ENCODE results near the gene WRAP53. TPM values are rescaled to one million over a fixed set of nuclear protein-coding genes. Genes with fewer than 3 reads are reported as not detected.

The WRAP53 gene
- total and polyA plus RNA-seq, 4 donors: 9.6 to 17.3 (median 11.5) TPM

GRCh38 chr17:7652388-7653356, 35.6 kb upstream of the WRAP53 start:
- no peak for TF ChIP-seq CTCF (IDR thresholded peaks at IDR 0.05; ENCODE audit: control extremely low read depth, extremely low read depth)
- Histone ChIP-seq H3K4me1 (ENCODE audit: control insufficient read depth in 5 of 5, insufficient read depth in 5 of 5, low read length in 5 of 5) (peaks cover 0 to 46% (median 7%) of the 10 kb centered on the region in 5 donors), H3K27me3 (ENCODE audit: control insufficient read depth in 3 of 3, insufficient read depth in 3 of 3, low read length in 2 of 3) (peaks cover 0 to 11% (median 0%) of the 10 kb centered on the region in 3 donors), H3K36me3 (ENCODE audit: control insufficient read depth in 4 of 4, insufficient read depth in 4 of 4, low read length in 4 of 4) (peaks cover 0 to 12% (median 1%) of the 10 kb centered on the region in 4 donors), H3K27ac (ENCODE audit: low read depth in 1 of 2, low read length in 1 of 2) (no peak overlapping the region), H3K4me3 (no peak overlapping the region), H3K9me3 (ENCODE audit: control insufficient read depth in 4 of 4, insufficient read depth in 3 of 4, low read length in 3 of 4) (no peaks in the 10 kb centered on the region), H3K9ac (ENCODE audit: insufficient read depth in 1 of 2, low read length in 2 of 2) (peak overlapping the region in 1 of 2 donors; percentile 54)
- WGBS, 2 donors: 70 to 76% methylated on average over 12 of the region's 12 CpGs
- ATAC-seq (ENCODE audit: insufficient read depth, low FRiP score) (no peak), DNase-seq (peak in 2 of 3 donors; percentile 46 to 73)

- Histone ChIP-seq H3K36me3 (ENCODE audit: control insufficient read depth in 4 of 4, insufficient read depth in 4 of 4, low read length in 4 of 4) (peaks cover 0 to 12% (median 1%) of the 10 kb centered on the region in 4 donors), H3K9me3 (ENCODE audit: control insufficient read depth in 4 of 4, insufficient read depth in 3 of 4, low read length in 3 of 4) (no peaks in the 10 kb centered on the region), H3K27ac (ENCODE audit: low read depth in 1 of 2, low read length in 1 of 2) (no peak overlapping the region), H3K27me3 (ENCODE audit: control insufficient read depth in 3 of 3, insufficient read depth in 3 of 3, low read length in 2 of 3) (peaks cover 0 to 9% (median 0%) of the 10 kb centered on the region in 3 donors), H3K9ac (ENCODE audit: insufficient read depth in 1 of 2, low read length in 2 of 2) (no peak overlapping the region), H3K4me1 (ENCODE audit: control insufficient read depth in 5 of 5, insufficient read depth in 5 of 5, low read length in 5 of 5) (peaks cover 0 to 48% (median 7%) of the 10 kb centered on the region in 5 donors), H3K4me3 (no peak overlapping the region)
- 82 to 88% methylated on average over 16 of the region's 16 CpGs for WGBS, 2 donors
- no peak for ATAC-seq (ENCODE audit: insufficient read depth, low FRiP score)
- DNase-seq: peak in 2 of 3 donors; percentile 66 to 69
- no peak for TF ChIP-seq CTCF (IDR thresholded peaks at IDR 0.05; ENCODE audit: control extremely low read depth, extremely low read depth)
Observed at GRCh38 chr17:7654832-7655540, 33.3 kb upstream of the WRAP53 start.

GRCh38 chr17:7655541-7655840, 32.8 kb upstream of the WRAP53 start:
- Histone ChIP-seq H3K4me1 (ENCODE audit: control insufficient read depth in 5 of 5, insufficient read depth in 5 of 5, low read length in 5 of 5) (peaks cover 0 to 43% (median 7%) of the 10 kb centered on the region in 5 donors), H3K9ac (ENCODE audit: insufficient read depth in 1 of 2, low read length in 2 of 2) (no peak overlapping the region), H3K36me3 (ENCODE audit: control insufficient read depth in 4 of 4, insufficient read depth in 4 of 4, low read length in 4 of 4) (peaks cover 0 to 12% (median 1%) of the 10 kb centered on the region in 4 donors), H3K27ac (ENCODE audit: low read depth in 1 of 2, low read length in 1 of 2) (no peak overlapping the region), H3K4me3 (no peak overlapping the region), H3K9me3 (ENCODE audit: control insufficient read depth in 4 of 4, insufficient read depth in 3 of 4, low read length in 3 of 4) (no peaks in the 10 kb centered on the region), H3K27me3 (ENCODE audit: control insufficient read depth in 3 of 3, insufficient read depth in 3 of 3, low read length in 2 of 3) (peaks cover 0 to 8% (median 0%) of the 10 kb centered on the region in 3 donors)
- DNase-seq (no peak), ATAC-seq (ENCODE audit: insufficient read depth, low FRiP score) (no peak)
- TF ChIP-seq CTCF (IDR thresholded peaks at IDR 0.05; ENCODE audit: control extremely low read depth, extremely low read depth): no peak
- WGBS, 2 donors: 89 to 93% methylated on average over 17 of the region's 17 CpGs

All from lung (tissue), 12 donors.